ENCODE results near the gene EEFSEC.

The EEFSEC gene

DNA sequence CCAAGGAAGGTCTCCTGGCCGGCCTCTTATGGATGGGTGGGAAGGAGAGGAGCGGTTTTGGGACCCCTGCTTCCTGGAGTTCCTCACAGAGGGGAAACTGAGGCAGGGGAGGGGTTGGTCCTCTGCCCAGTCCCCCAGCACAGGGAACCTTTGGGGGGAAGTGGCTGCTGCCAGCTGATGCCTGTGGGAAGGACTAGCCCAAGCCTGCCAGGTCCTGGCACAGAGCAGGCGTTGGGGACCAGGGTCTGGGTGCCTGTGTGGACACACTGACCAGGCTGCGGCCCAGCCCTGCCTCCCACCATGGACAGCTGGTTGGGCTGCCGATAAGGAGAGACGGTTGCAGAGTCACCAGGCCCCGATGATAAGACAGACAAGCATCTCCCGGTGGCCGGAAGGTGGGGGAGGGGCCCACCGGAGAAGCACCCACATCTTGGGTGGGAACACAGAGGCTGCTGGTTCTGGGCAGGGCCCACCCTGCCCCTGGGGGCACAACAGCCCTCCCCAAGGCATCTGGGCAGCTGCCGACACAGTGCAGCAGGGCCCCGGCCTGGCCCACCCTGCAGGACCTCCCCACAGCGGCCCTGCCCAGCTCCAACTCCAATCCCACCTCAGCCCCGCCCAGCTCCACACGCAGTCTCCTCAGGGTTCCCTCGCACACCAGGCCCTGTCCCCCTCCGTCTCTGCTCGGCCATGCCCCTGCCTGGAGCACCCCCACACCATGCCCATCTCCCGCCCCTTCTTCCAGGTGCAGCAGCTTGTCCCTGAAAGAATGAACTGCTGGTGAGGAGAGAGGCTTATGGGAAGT, 262.7 kb downstream of the EEFSEC start:
- Histone ChIP-seq H3K9me3 (ENCODE audit: low read length) (no peaks in the 10 kb centered on the region), H3K27ac (ENCODE audit: low read depth, low read length) (no peak overlapping the region), H3K36me3 (ENCODE audit: insufficient read depth, low read length) (no peaks in the 10 kb centered on the region), H3K4me3 (ENCODE audit: low read depth in 1 of 2, low read length in 2 of 2) (no peak overlapping the region), H3K9ac (ENCODE audit: low read length) (no peak overlapping the region), H3K4me1 (ENCODE audit: insufficient read depth, low read length) (no peaks in the 10 kb centered on the region), H3K27me3 (ENCODE audit: control insufficient read depth in 1 of 2, insufficient read depth in 2 of 2, low read length in 2 of 2) (no peaks in the 10 kb centered on the region)

DNA sequence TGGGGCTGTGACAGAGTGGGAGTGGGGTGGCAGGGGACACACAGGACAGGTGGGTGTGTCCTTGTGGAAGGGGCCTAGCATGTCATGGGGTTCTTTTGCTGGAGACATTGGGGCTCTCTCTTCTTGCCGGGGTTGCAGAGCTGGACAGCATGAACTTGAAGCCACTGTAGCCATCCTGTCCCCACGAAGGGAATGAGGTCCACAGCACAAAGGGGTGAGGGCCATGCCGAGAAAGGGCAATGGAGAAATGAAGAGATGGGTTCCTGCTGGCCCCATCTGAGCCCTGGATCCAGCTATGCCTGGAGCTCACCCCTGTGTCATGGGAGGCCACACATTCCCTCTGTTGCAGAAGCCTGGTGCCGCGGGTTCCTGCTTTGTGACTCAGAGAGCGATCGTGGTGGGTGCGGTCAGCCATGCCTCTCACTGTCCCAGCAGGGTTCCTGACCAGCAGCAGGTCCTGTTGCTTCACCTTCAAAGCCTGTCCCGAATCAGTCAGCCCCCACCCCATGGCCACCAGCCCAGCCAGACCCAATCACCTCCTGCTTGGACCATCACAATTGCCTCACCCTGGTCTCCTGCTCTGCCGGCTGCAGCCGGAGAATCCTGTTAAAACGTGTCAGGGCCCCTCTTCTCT, 263.4 kb downstream of the EEFSEC start:
- H3K9me3 ChIP-seq (ENCODE audit: low read length) = no peaks in the 10 kb centered on the region
- no peak overlapping the region for H3K9ac ChIP-seq (ENCODE audit: low read length)
- no peaks in the 10 kb centered on the region for H3K4me1 ChIP-seq (ENCODE audit: insufficient read depth, low read length)
- H3K27ac ChIP-seq (ENCODE audit: low read depth, low read length) = no peak overlapping the region
- H3K4me3 ChIP-seq (ENCODE audit: low read depth in 1 of 2, low read length in 2 of 2) = no peak overlapping the region
- H3K27me3 ChIP-seq (ENCODE audit: control insufficient read depth in 1 of 2, insufficient read depth in 2 of 2, low read length in 2 of 2) = no peaks in the 10 kb centered on the region
- H3K36me3 ChIP-seq (ENCODE audit: insufficient read depth, low read length) = no peaks in the 10 kb centered on the region

DNA sequence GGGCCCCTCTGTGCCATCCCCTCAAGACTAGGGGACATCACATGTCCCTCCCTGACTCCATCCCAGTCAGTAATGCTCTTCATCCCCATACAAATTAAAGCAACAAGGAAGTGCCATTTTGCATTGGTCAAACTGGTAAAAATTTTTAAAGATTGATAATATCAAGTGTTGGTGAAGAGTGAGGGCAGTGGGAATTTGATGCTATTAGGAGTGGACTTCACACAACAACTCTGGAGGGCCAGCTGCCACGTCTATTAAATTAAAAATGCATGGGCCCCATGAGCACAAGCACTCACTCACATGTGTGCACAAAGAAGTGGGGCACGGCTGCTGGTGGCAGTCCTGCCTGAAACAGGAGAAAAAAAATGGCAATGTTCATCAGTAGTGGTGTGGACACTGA, 265.6 kb downstream of the EEFSEC start:
- Histone ChIP-seq H3K4me3 (ENCODE audit: low read depth in 1 of 2, low read length in 2 of 2) (no peak overlapping the region), H3K4me1 (ENCODE audit: insufficient read depth, low read length) (no peaks in the 10 kb centered on the region), H3K27me3 (ENCODE audit: control insufficient read depth in 1 of 2, insufficient read depth in 2 of 2, low read length in 2 of 2) (no peaks in the 10 kb centered on the region), H3K27ac (ENCODE audit: low read depth, low read length) (no peak overlapping the region), H3K36me3 (ENCODE audit: insufficient read depth, low read length) (no peaks in the 10 kb centered on the region), H3K9me3 (ENCODE audit: low read length) (no peaks in the 10 kb centered on the region), H3K9ac (ENCODE audit: low read length) (no peak overlapping the region)

DNA sequence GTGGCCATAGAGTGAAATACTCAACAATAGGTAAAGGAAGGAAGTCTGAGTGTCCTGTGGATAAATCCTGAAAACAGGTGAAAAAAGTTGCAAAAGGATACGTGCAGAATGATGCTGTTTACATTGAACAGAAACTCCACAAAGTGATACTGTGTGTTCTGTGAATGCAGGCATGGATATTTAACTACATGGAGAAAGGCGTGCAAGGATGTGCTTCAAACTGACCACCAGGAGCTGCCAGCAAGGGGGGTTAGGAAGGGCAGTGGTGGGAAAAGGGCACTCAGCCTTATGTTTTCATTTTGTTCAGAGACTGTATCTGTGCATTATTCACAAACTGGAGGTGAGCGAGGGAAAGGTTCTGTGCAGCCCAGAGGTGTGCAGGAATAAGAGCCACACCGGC, 266.0 kb downstream of the EEFSEC start:
- Histone ChIP-seq H3K27ac (ENCODE audit: low read depth, low read length) (no peak overlapping the region), H3K9me3 (ENCODE audit: low read length) (no peaks in the 10 kb centered on the region), H3K27me3 (ENCODE audit: control insufficient read depth in 1 of 2, insufficient read depth in 2 of 2, low read length in 2 of 2) (no peaks in the 10 kb centered on the region), H3K4me3 (ENCODE audit: low read depth in 1 of 2, low read length in 2 of 2) (no peak overlapping the region), H3K9ac (ENCODE audit: low read length) (no peak overlapping the region), H3K36me3 (ENCODE audit: insufficient read depth, low read length) (no peaks in the 10 kb centered on the region), H3K4me1 (ENCODE audit: insufficient read depth, low read length) (no peaks in the 10 kb centered on the region)

DNA sequence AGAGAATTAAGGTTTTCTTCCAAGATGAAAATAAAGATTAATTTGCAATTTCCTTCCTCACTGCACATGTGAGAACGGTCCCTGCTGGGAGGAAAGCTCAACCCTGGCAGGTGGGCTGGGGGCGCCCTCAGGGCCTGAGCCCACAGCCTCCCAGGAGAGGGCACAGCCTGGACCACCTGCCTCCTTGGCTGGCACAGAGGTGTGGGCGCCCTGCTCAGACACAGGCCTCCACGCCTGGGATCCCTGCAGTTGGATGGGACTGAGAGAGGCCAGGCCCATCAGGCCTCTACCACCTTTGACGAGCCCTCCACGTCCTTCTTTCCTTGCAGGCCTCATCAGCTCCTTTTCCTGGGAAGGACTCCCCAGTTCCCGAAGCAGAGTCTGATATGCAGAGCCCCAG, 267.0 kb downstream of the EEFSEC start:
- H3K27me3 ChIP-seq (ENCODE audit: control insufficient read depth in 1 of 2, insufficient read depth in 2 of 2, low read length in 2 of 2) = no peaks in the 10 kb centered on the region
- H3K36me3 ChIP-seq (ENCODE audit: insufficient read depth, low read length) = no peaks in the 10 kb centered on the region
- no peaks in the 10 kb centered on the region for H3K4me1 ChIP-seq (ENCODE audit: insufficient read depth, low read length)
- no peaks in the 10 kb centered on the region for H3K9me3 ChIP-seq (ENCODE audit: low read length)
- no peak overlapping the region for H3K4me3 ChIP-seq (ENCODE audit: low read depth in 1 of 2, low read length in 2 of 2)
- no peak overlapping the region for H3K27ac ChIP-seq (ENCODE audit: low read depth, low read length)
- no peak overlapping the region for H3K9ac ChIP-seq (ENCODE audit: low read length)

DNA sequence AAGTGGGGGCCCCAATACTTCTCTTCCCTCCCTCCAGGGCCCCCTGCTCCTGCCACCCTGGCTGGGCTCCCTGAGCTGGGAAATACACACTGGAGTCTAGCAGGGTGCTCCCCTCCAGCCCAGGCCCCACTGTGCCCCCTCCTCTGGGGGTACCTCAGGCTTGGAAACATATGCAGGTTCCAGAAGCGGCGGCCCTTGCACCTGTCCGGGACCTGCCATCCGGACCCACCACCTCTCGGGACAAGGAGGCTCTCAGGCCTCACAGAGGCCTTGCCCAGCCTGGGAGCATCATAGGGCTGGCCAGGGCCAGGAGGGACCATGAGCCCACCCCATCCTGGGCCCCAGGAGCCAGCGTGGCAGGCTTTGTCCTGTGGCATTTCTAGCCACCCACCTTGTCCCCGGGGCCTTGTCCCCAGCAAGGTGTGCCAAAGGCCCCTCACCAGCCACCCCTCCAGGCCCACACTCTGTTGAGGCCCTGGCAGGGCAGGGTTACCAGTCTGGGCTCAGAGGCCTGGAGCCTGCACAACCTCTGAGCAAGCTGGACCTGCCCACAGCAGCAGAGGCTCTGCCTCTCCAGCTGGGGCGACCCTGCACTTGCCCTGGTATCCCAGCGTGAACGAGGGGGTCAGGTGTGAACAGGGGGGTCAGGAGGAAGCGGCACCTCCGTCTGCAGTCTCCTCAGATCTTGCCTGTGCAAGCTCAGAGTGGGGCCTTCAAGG, 267.6 kb downstream of the EEFSEC start:
- Histone ChIP-seq H3K27ac (ENCODE audit: low read depth, low read length) (no peak overlapping the region), H3K36me3 (ENCODE audit: insufficient read depth, low read length) (no peaks in the 10 kb centered on the region), H3K27me3 (ENCODE audit: control insufficient read depth in 1 of 2, insufficient read depth in 2 of 2, low read length in 2 of 2) (peaks cover 0 to 4% of the 10 kb centered on the region in 2 donors), H3K9ac (ENCODE audit: low read length) (no peak overlapping the region), H3K4me3 (ENCODE audit: low read depth in 1 of 2, low read length in 2 of 2) (no peak overlapping the region), H3K9me3 (ENCODE audit: low read length) (no peaks in the 10 kb centered on the region), H3K4me1 (ENCODE audit: insufficient read depth, low read length) (no peaks in the 10 kb centered on the region)

DNA sequence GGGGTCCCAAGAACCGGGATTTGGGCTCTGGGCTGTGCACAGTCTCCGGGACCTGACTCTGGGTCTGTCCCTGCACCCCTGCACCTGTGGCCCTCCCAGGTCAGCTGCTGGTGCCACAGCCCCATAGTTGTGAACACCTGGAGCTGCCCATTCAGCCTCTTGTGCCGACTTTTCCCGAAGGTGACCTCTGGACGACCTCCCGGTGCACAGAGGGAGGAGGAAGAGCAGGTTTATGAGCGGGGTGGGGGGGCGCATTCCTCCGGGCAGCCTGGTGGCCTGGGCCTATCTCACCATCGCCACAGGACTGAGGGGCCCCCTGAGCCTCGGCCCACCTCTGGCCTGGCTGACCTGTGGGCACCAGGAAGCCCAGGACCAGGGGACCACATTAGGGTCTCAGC, 268.2 kb downstream of the EEFSEC start:
- H3K9me3 ChIP-seq (ENCODE audit: low read length) = no peaks in the 10 kb centered on the region
- H3K9ac ChIP-seq (ENCODE audit: low read length) = no peak overlapping the region
- H3K27me3 ChIP-seq (ENCODE audit: control insufficient read depth in 1 of 2, insufficient read depth in 2 of 2, low read length in 2 of 2) = peaks cover 0 to 8% of the 10 kb centered on the region in 2 donors
- H3K36me3 ChIP-seq (ENCODE audit: insufficient read depth, low read length) = no peaks in the 10 kb centered on the region
- H3K4me3 ChIP-seq (ENCODE audit: low read depth in 1 of 2, low read length in 2 of 2) = no peak overlapping the region
- H3K27ac ChIP-seq (ENCODE audit: low read depth, low read length) = no peak overlapping the region
- H3K4me1 ChIP-seq (ENCODE audit: insufficient read depth, low read length) = peaks cover 5% of the 10 kb centered on the region

DNA sequence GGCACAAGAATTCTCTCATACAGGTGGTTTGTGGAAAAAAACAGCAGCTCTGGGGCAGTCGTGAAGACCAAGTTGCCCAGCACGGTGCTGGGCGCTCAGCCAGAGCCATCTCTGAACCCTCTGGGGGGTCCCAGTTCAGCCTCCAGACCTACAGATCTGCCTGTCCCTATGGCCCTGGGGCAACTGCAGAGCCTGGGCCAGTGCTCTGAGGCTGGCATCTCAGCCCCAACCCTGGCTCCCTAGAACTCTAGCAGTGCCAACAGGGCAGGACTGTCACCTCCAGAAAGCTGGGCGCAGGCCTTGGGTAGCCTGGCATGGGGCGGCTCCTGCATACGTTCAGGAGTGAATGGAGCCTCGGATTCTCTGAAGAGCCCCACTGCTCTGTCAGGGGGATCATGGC, 268.7 kb downstream of the EEFSEC start:
- Histone ChIP-seq H3K9ac (ENCODE audit: low read length) (no peak overlapping the region), H3K4me3 (ENCODE audit: low read depth in 1 of 2, low read length in 2 of 2) (no peak overlapping the region), H3K36me3 (ENCODE audit: insufficient read depth, low read length) (no peaks in the 10 kb centered on the region), H3K27ac (ENCODE audit: low read depth, low read length) (no peak overlapping the region), H3K4me1 (ENCODE audit: insufficient read depth, low read length) (peaks cover 5% of the 10 kb centered on the region), H3K9me3 (ENCODE audit: low read length) (no peaks in the 10 kb centered on the region), H3K27me3 (ENCODE audit: control insufficient read depth in 1 of 2, insufficient read depth in 2 of 2, low read length in 2 of 2) (peaks cover 0 to 8% of the 10 kb centered on the region in 2 donors)

DNA sequence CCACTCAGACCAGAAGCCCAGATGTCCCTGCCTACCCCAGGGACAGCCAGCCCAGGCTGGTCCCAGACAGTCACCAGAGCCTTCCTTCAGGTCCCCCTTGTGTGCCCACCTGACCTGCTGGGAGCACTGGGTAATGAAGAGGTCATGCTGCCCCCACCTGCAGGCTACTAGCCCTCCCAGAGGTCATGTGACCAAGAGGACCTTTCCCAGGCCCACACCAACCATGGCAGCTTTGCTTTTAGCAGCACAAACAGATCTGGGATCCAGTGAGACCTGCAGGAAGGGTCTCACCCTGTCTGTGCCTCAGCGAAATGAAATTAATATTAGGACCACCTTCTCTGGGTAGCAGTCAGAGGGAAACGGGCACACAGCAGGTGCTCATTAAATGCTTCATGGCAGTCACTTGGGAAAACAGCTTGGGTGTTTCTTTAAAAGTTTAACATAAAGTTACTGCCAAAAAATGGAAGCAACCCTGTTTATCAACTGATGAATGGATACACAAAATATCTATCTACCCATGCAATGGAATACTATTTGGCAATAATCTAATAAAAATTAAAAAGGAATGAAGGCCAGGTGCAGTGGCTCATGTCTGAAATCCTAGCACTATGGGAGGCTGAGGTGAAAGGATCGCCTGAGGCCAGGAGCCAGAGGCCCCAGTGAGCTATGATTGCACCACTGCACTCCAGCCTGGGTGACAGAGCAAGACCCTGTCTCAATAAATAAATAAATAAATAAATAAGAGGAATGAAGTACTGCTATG, 269.7 kb downstream of the EEFSEC start:
- H3K27ac ChIP-seq (ENCODE audit: low read depth, low read length) = no peak overlapping the region
- H3K36me3 ChIP-seq (ENCODE audit: insufficient read depth, low read length) = no peaks in the 10 kb centered on the region
- H3K9me3 ChIP-seq (ENCODE audit: low read length) = no peaks in the 10 kb centered on the region
- peaks cover 5% of the 10 kb centered on the region for H3K4me1 ChIP-seq (ENCODE audit: insufficient read depth, low read length)
- peaks cover 0 to 18% of the 10 kb centered on the region in 2 donors for H3K27me3 ChIP-seq (ENCODE audit: control insufficient read depth in 1 of 2, insufficient read depth in 2 of 2, low read length in 2 of 2)
- H3K9ac ChIP-seq (ENCODE audit: low read length) = no peak overlapping the region
- no peak overlapping the region for H3K4me3 ChIP-seq (ENCODE audit: low read depth in 1 of 2, low read length in 2 of 2)

DNA sequence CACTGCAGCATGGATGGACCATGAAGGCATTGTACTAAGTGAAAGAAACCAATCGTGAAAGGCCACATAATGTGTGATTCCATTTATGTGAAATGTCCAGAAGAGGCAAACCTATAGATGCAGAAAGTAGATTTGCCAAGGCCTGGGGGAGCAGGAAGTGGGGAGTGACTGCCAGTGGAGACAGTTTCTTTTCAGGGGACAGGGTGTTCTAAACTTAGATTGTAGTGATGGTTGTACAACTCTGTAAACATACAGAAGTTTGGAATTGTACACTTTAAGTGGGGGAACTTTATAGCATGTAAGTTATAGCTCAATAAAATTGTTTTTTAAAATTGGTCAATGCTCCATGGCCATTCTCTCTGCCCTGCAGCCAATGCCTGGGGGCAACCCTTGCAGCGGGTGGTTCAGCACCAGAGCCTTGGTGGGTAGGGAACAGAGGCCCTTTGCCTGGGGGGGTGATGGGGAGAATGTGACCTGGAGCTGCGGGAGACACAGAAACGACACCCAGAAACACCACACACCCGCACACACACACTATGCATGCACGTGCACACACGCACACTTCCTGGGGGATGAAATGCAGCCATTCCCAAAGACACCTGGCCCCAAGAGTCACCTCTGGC, 270.4 kb downstream of the EEFSEC start:
- no peaks in the 10 kb centered on the region for H3K9me3 ChIP-seq (ENCODE audit: low read length)
- H3K9ac ChIP-seq (ENCODE audit: low read length) = no peak overlapping the region
- no peak overlapping the region for H3K4me3 ChIP-seq (ENCODE audit: low read depth in 1 of 2, low read length in 2 of 2)
- H3K4me1 ChIP-seq (ENCODE audit: insufficient read depth, low read length) = peaks cover 5% of the 10 kb centered on the region
- H3K36me3 ChIP-seq (ENCODE audit: insufficient read depth, low read length) = no peaks in the 10 kb centered on the region
- H3K27ac ChIP-seq (ENCODE audit: low read depth, low read length) = no peak overlapping the region
- H3K27me3 ChIP-seq (ENCODE audit: control insufficient read depth in 1 of 2, insufficient read depth in 2 of 2, low read length in 2 of 2) = peaks cover 0 to 23% of the 10 kb centered on the region in 2 donors

Data from muscle layer of colon (tissue), 2 donors.